ENCODE measurements around the gene EXOC3.

EXOC3 gene

DNA sequence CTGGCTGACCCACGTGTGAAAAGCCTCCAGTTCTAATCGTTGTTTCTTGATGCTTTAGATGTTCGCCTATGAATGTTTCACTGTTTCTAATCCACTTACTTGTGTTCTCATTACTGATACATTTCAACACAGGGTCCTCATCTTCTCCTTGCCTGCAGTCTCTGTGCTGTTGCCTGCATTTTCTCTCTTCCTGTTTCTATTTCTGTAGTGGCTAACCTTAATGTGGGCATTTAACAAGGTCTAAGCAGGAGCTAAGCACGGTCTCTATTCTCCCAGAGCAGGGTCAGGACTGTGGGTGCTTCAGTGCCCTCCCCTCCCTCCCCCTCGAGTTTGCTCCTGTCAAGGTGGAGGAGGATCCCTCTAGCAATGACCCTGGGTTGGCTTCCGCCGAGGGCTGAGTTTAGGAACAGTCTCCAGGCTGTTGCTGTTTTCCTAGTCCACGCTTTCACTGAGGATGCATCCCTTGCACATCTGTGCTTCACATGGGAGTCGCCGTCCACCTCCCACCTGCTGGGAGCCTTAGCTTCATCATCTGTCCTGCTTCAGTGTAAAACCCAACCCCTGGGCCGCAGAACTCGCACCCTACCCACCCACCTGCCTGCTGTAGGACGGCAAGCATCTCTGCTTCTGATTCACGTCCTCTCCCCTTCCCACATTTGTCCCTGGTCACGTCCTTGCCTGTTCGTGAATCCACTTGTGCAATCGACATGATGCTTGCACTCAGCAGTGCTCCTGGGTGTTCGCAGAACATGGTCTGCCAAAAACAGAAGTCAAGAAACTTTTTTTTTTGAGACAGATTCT, 2.4 kb upstream of the EXOC3 start:
- DNase-seq, result no peak

DNA sequence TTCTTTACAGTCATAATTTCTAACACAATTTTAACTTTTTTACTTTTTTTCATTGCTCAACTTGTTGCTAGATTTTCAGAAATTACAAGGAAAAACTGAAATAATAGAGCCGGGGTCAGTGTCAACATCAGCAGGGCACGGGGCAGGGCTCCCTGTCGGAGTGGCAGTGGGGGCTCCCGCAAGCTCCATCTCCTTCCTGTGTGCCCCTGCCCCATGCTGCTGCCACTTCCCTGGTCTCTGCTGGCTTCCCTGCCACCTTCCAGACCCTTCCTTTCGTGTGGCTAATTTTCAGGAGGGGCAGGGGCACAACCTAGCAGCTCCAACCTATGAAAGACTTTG, 1.0 kb upstream of the EXOC3 start:
- DNase-seq, result no peak

DNA sequence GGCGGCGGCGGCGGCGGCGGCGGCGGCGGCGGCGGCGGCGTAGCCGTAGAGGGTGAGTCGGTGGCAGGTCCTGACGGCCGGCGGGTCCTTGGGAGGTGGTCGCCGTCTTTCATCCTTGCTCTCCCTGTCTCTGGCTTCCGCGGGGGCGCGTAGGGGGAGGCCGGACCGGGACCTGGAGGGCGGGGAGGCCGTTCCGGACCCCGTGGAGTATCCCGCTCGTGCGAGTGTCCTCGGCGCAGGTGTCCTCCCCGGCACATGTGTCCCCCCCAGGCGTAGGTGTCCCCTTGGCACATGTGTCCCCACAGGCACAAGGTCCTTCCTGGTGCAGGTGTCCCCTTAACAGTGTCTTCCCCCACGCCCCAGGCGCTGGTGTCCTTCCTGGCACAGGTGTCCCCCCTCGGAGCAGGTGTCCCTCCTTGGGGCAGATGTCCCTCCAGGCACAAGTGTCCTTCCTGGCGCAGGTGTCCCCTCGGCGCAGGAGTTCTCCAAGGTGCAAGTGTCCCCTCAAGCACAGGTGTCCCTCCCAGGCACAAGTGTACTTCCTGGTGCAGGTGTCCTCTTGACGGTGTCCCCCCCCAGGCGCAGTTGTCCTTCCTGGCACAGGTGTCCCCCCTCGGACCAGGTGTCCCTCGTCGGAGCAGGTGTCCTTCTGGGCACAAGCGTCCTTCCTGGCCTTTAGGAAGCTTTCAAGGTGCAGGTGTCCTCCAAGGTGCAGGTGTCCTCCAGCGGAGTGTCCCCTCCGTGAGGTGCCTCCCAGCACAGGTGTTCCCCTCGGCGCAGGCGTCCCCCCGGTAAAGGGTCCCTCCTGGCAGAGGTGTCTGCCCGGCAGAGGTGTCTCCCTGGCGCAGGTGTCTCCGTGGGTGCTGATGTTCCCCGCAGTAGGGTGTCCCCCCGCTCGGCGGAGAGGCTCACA, 519 bp downstream of the EXOC3 start:
- peak; percentile 38 for DNase-seq

DNA sequence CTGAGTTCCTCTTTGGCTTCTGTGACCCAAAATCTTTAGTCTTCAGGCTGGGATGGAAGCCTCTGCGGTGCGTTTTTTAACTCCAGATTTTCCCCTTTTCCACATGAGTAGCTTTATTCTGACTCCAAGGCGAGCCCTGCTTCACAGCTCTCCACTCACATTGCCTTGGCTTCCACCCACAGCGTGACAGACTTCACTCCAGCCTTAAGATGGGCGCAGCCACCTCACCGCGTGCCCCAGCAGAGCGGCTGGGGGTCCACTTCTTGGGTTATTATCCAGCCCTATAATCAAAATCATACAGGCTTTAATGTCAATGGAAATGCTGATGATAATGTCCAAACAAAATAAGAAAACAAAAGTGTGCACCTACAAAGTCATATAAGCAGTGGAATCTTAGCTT, 1.2 kb downstream of the EXOC3 start:
- DNase-seq, result peak; percentile 9

DNA sequence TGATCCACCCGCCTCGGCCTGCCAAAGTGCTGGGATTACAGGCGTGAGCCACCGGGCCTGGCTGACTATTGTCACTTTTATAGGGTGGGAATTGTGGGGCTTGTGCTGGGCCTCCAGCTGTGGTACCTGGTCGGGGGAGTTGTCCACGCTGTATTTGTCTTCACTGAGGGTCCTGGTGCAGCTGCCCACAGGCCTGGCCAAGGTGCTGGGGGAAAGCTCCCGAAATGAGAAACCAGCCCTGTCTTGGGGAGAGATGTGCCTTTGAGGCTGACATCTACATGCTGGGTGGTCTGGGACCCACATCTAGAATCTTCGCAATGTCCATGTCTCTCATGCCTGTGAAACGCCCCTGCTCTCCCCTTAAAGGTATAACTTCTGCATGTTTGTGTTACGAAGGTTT, 2.6 kb downstream of the EXOC3 start:
- peak; percentile 8 for DNase-seq

DNA sequence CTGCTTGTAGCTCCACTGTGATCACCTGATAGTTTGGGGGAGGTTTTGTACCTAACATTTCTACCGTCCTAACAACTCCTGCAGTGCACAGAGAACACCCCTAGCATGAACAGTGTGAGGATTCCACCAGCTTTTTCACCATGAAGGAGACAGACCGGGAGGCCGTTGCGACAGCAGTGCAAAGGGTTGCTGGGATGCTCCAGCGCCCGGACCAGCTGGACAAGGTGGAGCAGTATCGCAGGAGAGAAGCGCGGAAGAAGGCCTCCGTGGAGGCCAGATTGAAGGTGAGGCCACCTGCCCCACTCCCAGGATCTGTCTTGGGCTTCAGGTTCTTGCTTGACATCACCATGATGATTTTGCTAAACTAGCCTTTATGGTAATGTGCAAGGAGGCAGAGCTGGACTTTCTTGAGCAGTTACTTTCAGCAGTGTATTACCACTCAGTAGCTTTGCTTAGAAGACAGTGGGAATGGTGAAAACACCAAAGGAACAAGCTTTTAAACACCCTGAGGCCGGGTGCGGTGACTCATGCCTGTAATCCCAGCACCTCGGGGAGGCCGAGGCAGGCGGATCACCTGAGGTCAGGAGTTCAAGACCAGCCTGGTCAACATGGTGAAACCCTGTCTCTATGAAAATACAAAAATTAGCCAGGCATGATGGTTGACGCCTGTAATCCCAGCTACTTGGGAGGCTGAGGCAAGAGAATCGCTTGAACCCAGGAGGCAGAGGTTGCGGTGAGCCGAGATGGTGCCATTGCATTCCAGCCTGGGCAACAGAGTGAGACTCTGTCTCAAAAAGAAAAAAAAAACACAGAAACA, 3.3 kb downstream of the EXOC3 start:
- DNase-seq, result no peak

DNA sequence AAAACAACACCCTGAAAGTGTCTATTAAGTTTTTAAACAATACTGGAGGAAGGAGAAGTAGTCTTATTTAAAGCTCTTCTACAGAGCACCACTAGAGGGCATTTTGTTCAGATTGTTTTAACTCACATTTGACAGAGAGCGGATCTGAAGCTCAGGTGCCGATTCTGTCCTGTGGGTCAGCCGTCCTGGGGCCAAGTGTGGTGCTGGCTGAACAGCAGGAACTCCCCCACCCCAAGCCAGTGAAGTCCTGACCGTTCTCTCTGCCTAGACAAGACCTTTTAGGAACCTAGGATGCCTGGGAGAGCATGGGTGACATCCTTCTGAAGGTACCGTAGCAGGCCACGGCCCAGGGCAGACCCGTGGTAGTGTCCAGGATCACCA, 3.9 kb downstream of the EXOC3 start:
- DNase-seq, result no peak

DNA sequence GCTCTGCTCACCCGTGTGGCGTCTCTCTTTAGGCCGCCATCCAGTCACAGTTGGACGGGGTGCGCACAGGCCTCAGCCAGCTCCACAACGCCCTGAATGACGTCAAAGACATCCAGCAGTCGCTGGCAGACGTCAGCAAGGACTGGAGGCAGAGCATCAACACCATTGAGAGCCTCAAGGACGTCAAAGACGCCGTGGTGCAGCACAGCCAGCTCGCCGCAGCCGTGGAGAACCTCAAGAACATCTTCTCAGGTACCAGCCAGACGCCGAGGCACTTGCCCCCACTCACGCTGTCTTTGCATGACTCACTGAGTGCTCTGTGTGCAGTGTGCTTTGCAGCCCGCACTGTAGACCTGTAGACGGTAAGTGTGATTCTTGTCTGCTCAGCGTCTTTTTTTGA, 4.5 kb downstream of the EXOC3 start:
- DNase-seq, result no peak

DNA sequence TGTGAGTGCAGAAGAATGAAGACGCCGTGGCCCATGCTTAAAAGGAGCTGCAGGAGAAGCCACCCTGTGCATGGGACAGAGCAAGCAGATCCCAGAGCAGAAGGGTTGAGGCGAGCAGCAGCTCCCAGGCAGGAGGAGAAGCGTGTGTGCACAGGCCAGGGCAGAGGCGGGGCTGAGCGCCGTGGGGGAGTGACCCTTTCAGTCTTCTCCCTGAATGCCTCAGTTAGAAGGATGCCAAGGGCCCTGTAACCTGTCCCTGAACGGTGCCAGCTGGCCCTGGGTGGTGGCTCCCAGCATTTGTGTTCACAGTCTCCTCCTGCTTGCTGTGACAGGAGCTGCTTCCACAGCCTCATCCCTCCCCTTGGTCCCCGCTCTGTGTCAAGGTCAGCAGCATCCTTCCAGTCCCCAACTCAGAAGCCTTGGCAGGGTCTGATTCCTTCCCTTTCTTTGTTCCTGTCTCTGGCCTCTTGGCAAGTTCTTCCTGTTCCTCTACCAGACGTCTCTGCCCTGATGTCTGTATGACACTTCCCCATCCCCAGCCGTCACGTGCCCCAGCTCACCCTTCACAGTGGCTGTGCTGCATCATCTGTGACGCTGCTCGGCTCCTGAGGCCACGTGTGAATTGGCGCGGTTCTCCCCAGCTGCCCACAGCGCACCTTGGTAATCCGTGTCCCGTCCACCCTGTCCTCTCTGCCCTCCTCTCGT, 5.2 kb downstream of the EXOC3 start:
- no peak for DNase-seq

DNA sequence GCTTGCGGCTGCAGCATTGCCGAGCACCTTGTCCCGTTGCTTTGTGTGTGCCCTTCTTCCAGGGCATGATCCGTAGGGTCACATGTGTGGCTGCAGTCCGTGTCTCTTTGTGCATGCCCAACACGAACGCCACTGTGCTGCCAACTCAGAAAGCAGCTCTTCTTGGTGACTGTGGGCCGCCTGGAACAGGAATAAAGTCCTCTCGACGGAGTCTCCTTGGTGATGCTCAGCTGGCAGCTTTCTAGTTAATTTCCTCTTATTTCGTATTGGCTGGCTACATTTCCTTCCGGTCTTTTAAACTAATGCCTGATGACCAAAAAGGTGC, 5.8 kb downstream of the EXOC3 start:
- no peak for DNase-seq

DNA sequence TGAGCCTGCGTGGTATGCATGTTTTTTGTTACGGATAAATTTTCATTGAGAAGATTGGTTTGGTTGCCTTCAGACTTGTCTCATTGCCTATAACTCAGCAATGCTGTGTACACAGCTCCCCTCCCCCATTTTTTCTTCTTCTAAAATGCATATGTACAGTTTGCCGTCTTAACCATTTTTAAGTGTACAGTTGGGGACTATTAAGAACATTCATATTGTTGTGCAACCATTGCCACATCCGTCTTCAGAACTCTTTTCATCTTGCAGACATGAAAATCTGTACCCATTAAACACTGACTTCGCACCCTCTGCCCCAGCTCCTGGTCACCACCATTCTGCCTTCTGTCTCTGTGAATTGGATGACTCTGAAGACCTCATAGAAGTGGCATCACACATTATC, 6.2 kb downstream of the EXOC3 start:
- no peak for DNase-seq

DNA sequence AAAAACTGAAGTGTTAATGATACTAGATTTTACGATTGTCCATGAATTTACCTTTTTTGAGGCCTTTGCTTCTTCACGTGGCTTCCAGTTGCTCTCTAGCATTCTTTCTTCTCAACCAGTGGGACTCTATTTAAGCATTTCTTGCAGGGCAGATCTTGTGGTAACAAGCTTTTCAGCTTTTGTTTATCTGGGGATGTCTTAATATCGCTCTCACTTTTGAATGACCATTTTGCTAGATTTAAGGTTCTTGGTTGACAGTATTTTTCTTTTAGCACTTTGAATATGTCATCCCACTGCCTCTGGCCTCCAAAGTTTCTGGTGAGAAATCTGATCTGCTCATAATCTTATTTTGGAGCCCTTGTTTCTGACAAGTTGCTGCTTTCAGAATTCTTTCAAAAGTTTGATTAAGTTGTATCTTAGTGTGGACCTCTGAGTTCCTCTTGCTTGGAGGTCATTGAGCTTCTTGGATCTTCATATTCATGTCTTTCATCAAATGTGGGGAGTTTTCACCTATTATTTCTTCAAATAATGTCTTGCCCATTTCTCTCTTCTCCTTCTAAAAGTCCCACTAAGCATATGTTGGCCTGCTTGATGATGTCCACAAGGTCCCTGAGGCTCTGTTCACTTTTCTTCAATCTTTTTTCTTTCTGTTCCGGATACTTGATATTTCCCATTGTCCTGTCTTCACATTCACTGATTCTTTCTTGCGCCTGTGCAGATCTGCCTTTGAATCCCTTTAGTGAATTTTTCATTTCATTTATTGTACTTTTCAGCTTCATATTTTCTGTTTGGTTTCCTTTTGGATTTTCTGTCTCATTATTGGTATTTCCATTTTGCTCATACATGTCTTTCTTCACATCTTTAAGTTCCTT, 8.8 kb downstream of the EXOC3 start:
- DNase-seq, result no peak

DNA sequence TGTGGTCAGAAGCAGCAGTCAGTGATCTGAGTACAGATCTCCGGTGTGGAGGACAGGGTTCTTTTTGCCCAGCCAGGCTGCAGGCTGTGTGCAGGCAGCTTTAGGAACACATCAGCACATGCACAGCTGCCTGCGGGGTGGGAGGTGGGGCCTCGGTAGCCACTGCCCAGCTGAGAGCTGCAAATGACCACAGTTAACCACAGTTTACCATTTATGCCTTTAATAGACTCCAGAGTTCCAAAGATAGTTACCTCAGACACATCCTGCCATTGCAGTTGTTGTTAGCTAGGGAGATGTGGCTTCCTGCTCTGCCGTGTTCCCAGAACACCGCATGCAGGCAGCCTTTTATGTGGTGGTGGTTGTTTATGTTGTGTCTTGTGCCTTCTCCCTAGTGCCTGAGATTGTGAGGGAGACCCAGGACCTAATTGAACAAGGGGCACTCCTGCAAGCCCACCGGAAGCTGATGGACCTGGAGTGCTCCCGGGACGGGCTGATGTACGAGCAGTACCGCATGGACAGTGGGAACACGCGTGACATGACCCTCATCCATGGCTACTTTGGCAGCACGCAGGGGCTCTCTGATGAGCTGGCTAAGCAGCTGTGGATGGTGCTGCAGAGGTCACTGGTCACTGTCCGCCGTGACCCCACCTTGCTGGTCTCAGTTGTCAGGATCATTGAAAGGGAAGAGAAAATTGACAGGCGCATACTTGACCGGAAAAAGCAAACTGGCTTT, 10.2 kb downstream of the EXOC3 start:
- DNase-seq, result peak; percentile 9

DNA sequence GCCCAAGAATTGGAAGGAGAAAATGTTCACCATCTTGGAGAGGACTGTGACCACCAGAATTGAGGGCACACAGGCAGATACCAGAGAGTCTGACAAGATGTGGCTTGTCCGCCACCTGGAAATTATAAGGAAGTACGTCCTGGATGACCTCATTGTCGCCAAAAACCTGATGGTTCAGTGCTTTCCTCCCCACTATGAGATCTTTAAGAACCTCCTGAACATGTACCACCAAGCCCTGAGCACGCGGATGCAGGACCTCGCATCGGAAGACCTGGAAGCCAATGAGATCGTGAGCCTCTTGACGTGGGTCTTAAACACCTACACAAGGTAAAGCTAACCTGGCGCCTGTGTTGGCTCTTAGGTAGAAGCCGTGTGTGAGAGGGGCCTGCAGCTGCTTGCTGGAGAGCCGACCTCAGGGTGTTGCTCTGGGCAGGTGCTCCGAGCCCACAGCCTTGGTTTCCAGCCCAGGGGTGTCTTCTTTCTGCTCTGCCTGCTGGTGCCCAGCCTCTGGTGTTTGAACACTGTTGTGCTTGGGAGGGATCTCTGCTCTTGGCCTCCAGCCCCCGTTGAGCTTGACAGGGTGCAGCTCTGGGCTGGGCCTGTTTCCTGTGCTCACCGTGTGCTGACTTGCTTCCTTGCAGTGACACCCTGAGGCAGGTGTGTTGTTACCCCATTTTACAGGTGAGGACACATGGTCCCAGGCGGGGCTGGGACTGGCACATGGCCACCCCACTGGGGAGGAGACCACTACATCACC, 10.9 kb downstream of the EXOC3 start:
- DNase-seq, result peak; percentile 11

DNA sequence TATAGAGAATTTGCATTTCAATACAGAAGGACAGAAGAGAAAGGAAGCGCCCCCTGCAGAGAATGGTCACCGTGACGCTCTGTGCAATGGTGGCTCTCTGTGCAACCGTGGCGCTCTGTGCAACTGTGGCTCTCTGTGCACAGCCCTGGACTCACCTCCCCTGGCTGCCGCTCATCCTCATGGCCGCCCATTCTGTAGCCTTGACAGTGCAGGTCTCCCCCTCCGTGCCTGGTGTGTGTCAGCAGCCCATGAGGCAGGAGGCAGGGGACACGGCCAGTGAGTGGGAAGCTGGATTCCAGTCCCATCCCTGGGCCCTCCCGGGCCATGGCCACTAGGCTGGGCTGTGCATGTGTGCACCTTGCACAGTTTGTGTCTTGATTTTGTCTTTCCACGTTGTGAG, 12.0 kb downstream of the EXOC3 start:
- peak; percentile 11 for DNase-seq

DNA sequence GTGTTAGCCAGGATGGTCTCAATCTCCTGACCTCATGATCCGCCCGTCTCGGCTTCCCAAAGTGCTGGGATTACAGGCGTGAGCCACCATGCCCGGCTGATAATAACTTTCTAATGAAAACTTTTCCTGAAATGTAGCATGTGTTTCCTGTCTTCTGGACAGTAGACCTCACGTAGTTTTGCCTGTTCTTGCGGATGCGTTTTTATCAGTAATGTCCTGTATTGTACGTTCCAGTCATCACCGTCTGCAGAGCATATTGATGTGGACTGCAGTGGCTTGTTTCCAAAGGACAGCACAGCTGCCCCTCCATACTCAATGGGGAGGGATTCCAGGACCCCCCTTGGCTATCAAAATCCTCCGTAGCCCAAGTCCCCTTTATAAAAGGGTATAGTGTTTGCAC, 12.8 kb downstream of the EXOC3 start:
- no peak for DNase-seq

DNA sequence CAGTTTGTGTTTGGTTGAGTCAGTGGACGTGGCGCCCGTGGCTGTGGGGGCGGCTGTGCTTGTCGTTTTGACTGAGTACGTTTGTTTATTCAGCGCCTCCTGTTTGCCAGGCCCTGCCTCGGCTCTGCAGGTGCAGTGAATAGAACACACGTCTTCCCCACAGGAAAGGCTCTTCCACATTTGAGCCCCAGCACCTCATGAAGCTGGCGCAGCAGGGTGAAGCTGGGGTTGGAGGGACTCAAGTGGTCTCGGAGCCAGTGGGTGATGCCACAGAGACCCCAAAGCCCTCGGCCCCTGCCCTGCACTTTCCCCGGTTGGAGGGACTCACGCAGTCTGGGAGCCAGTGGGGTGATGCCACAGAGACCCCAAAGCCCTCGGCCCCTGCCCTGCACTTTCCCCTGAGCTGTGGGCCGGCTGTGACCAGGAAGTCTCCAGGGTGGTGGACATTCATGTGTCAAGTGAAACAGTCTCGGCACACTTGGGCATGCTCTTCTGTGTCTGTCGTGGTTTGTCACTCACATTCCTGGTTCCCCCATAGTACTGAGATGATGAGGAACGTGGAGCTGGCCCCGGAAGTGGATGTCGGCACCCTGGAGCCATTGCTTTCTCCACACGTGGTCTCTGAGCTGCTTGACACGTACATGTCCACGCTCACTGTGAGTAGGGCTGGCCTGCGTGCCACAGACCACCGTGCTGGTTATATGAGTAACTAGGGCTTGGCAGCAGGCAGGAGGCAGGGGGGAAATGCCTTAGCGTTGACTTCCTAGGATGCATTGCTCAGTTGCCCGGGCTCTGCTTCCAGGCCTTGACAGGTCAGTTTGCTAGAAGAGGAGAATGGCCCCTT, 13.6 kb downstream of the EXOC3 start:
- DNase-seq, result no peak

DNA sequence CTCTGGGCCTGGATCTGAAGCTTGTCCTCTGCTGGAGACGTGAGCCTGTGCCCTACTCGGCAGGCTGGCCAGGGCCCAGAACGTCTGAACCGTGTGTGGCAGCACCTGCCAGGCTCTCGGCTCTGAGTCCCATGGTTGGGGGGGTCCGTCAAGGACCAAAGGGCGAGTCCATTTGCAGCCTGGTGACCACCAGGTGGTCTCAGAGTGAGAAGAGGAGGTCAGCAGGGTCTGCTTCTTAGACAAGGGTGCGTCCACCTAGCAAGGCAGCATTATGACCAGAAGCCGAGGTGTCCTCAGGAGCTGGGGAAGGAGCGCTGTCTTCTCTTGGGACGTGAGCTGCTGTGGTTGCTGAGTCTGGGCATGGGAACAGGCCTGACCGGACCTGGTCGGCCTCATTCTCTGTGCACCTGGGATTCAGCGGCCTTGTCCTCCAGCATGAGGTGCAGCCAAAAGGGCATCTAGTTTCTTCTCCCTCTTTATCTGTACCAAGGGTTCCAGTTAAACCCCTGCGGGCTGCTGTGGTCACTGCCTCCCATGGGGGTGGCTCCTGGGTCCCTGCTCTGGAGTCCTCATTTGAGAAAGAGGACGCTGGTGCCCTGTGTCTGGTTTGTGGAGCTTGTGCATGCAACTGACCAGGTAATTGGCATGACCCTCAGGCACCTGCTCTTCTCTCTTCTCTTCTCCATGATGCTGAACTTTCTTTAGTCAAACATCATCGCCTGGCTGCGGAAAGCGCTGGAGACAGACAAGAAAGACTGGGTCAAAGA, 14.4 kb downstream of the EXOC3 start:
- DNase-seq, result no peak
